HG02973 (cell line): ENCODE data around the gene NHERF1.

Experiments used
- ATAC-seq: cut with Tn5 transposase; IDR thresholded peaks from one replicate; pipeline ENCODE4 v1.9.1; 2021; ENCODE audit warnings: moderate library complexity; ENCODE audit not compliant: unreplicated experiment

Gene NHERF1

DNA sequence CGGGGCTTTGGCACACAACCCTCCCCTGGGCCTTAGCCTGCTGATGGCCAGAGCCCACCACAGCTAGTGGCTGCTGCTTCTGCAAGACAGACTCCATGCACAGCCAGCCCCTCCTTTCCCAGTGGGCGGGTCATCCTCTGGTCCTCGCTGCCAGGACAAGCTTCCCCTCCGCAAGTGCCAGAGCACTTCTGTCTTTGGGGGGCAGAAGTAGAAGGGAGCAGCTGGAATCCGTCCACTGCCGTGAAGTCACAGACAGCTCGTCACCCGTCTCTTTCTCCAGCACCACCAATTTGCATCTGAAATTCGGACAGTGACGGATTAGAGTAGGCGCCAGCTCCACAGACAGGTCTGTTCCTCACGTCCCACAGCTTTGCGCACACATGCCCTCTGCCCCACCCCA is 59.0 kb downstream of the NHERF1 start:
- ATAC-seq, result no peak

- ATAC-seq, result no peak
Observed at GRCh38 chr17:74807925-74808324, 59.5 kb downstream of the NHERF1 start.

- no peak for ATAC-seq
Observed at GRCh38 chr17:74808714-74809430, 60.4 kb downstream of the NHERF1 start.

GRCh38 chr17:74810699-74811485 is 62.5 kb downstream of the NHERF1 start:
- no peak for ATAC-seq

- ATAC-seq, result no peak
Observed at GRCh38 chr17:74812109-74813009, 63.9 kb downstream of the NHERF1 start.

DNA sequence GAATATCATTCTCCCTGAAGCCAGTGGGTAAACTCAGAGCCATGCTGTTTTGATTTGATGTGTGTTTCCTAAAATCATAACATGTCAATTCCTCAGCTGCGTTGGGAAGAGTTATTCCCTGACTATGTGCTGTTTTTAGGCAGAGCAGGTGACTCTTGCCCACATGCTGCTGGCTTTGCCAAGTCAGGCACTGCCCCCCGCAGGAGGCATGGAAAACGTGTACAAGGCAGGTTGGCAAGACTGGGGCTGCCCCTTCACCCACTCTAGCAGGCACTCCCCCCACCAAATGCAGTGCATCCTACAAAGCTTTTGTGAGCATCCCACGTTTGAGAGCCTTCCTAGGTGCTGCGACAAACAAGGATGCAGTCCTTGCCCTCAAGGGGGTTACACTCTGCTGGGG is 66.0 kb downstream of the NHERF1 start:
- ATAC-seq, result no peak

- ATAC-seq, result no peak
Observed at GRCh38 chr17:74815067-74815466, 66.6 kb downstream of the NHERF1 start.

- ATAC-seq, result no peak
Observed at GRCh38 chr17:74815550-74816370, 67.3 kb downstream of the NHERF1 start.

- ATAC-seq, result no peak
Observed at GRCh38 chr17:74816905-74817620, 68.6 kb downstream of the NHERF1 start.

DNA sequence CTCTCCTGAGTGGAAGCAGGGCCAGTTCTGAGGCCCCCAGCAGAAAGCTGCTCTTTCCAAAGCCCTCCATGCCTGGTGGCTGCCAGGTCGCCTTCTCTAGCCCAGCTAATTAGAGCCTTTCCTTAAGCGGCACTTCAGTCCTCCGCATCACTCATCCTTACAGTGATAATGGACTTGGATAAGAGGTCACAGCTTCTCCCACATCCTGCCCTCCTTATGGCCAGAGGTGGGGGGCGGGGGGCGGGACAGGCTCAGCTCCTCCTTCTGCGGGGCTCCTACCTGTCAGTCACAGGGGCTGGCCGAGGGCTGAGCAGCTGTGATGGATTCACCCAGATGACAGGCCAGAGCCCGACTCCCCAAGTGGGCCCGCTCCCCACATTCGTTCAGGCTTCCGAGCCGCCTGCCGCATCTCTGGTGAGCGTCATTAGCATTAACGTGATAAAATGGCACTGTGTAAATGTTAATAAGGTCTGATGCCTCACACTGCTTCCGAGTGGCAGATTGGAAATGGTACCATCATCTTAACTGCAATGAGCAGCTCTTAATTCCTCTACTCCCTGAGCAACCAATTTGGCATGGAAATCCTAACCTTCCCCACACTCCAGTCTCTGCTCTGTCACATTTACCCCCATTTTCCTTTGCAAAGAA is 70.0 kb downstream of the NHERF1 start:
- no peak for ATAC-seq
